SK-N-SH (cell line): Measurements from ENCODE around the gene OAS1.

Experiments used
- EP300 ChIP-seq, 2 experiments: IDR thresholded peaks; 2 replicates each; pipeline versions ENCODE4 v1.4.0 to v1.6.1; 2012; ENCODE audit warnings: borderline replicate concordance in 1 of 2, low read depth in 1 of 2, low read length in 1 of 2
- EZH2phosphoT487 ChIP-seq: fragments of 200-600 bp; sonication (generic); IDR thresholded peaks from 2 replicates; pipeline ENCODE4 v1.6.1; 2017; ENCODE audit warnings: low read depth, mixed run types, mild to moderate bottlenecking, antibody characterized with exemption, moderate library complexity, borderline replicate concordance
- FOXM1 ChIP-seq: IDR thresholded peaks from 2 replicates; pipeline ENCODE4 v1.4.0; 2012; ENCODE audit warnings: low read depth, mild to moderate bottlenecking
- MXI1 ChIP-seq: IDR thresholded peaks from 2 replicates; pipeline ENCODE4 v1.6.1; 2012; ENCODE audit warnings: mild to moderate bottlenecking, low read depth, low read length, improper control_type of control experiment
- RAD21 ChIP-seq: IDR thresholded peaks from 2 replicates; pipeline ENCODE4 v1.6.1; 2012; ENCODE audit warnings: mild to moderate bottlenecking, low read length
- SIN3A ChIP-seq: IDR thresholded peaks from 2 replicates; pipeline ENCODE4 v1.6.1; 2012; ENCODE audit warnings: low read depth, mild to moderate bottlenecking, low read length, moderate library complexity, borderline replicate concordance
- TAF1 ChIP-seq: IDR thresholded peaks from 2 replicates; pipeline ENCODE4 v1.6.1; 2012; ENCODE audit warnings: low read depth, mild to moderate bottlenecking, low read length, moderate library complexity, borderline replicate concordance
- YY1 ChIP-seq: IDR thresholded peaks from 2 replicates; pipeline ENCODE4 v1.4.0; 2012; ENCODE audit warnings: low read depth, mild to moderate bottlenecking
- TF ChIP-seq, protein P1 (sequence below): IDR thresholded peaks from 2 replicates; pipeline ENCODE4 v1.6.1; 2012; ENCODE audit warnings: mild to moderate bottlenecking, low read depth, low read length, moderate library complexity
- TF ChIP-seq, protein P2 (sequence below): fragments of 150-350 bp; IDR thresholded peaks from 2 replicates; pipeline ENCODE4 v1.6.1; 2017; ENCODE audit warnings: antibody characterized with exemption, low read length, low read depth, borderline replicate concordance
- TF ChIP-seq, protein P3 (sequence below): fragments of 200-600 bp; sonication (generic); IDR thresholded peaks from 2 replicates; pipeline ENCODE4 v1.6.1; 2017; ENCODE audit warnings: antibody characterized with exemption, mild to moderate bottlenecking, moderate library complexity

DNA sequence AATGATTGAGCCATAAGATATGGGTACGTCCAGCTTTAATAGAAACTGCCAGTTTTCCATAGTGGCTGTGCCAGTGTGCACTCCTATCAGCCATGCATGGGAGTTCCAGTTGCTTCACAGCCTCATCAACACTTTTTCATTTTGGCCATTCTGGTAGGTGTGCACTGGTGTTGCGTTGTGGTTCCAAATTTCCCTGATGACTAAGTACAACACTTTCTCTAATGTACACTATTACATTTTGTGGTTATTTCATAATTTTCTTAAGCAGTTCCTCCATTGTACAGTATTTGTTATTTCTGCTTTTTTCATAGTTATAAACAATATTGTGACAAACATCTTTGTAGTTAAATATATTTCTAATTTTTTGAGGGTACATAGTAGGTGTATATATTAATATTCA lies 21.5 kb upstream of the OAS1 start:
- TF ChIP-seq, protein P1, sequence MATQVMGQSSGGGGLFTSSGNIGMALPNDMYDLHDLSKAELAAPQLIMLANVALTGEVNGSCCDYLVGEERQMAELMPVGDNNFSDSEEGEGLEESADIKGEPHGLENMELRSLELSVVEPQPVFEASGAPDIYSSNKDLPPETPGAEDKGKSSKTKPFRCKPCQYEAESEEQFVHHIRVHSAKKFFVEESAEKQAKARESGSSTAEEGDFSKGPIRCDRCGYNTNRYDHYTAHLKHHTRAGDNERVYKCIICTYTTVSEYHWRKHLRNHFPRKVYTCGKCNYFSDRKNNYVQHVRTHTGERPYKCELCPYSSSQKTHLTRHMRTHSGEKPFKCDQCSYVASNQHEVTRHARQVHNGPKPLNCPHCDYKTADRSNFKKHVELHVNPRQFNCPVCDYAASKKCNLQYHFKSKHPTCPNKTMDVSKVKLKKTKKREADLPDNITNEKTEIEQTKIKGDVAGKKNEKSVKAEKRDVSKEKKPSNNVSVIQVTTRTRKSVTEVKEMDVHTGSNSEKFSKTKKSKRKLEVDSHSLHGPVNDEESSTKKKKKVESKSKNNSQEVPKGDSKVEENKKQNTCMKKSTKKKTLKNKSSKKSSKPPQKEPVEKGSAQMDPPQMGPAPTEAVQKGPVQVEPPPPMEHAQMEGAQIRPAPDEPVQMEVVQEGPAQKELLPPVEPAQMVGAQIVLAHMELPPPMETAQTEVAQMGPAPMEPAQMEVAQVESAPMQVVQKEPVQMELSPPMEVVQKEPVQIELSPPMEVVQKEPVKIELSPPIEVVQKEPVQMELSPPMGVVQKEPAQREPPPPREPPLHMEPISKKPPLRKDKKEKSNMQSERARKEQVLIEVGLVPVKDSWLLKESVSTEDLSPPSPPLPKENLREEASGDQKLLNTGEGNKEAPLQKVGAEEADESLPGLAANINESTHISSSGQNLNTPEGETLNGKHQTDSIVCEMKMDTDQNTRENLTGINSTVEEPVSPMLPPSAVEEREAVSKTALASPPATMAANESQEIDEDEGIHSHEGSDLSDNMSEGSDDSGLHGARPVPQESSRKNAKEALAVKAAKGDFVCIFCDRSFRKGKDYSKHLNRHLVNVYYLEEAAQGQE, result no peak
- TF ChIP-seq FOXM1 (no peak), EZH2phosphoT487 (no peak), MXI1 (no peak), EP300 (IDR thresholded peaks at IDR 0.05; ENCODE audit: borderline replicate concordance in 1 of 2, low read depth in 1 of 2, low read length in 1 of 2) (no peak), SIN3A (no peak), RAD21 (no peak), TAF1 (no peak), YY1 (no peak)
- TF ChIP-seq, protein P2, sequence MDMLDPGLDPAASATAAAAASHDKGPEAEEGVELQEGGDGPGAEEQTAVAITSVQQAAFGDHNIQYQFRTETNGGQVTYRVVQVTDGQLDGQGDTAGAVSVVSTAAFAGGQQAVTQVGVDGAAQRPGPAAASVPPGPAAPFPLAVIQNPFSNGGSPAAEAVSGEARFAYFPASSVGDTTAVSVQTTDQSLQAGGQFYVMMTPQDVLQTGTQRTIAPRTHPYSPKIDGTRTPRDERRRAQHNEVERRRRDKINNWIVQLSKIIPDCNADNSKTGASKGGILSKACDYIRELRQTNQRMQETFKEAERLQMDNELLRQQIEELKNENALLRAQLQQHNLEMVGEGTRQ, result no peak
- TF ChIP-seq, protein P3, sequence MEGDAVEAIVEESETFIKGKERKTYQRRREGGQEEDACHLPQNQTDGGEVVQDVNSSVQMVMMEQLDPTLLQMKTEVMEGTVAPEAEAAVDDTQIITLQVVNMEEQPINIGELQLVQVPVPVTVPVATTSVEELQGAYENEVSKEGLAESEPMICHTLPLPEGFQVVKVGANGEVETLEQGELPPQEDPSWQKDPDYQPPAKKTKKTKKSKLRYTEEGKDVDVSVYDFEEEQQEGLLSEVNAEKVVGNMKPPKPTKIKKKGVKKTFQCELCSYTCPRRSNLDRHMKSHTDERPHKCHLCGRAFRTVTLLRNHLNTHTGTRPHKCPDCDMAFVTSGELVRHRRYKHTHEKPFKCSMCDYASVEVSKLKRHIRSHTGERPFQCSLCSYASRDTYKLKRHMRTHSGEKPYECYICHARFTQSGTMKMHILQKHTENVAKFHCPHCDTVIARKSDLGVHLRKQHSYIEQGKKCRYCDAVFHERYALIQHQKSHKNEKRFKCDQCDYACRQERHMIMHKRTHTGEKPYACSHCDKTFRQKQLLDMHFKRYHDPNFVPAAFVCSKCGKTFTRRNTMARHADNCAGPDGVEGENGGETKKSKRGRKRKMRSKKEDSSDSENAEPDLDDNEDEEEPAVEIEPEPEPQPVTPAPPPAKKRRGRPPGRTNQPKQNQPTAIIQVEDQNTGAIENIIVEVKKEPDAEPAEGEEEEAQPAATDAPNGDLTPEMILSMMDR, result no peak
